Endothelial cell of umbilical vein (primary cell): ENCODE results near the gene MGST1.

Source experiments
- EZH2 ChIP-seq: IDR thresholded peaks from 2 replicates; pipeline ENCODE4 v1.6.1; 2012; ENCODE audit warnings: borderline replicate concordance, low read depth, mild to moderate bottlenecking, moderate library complexity, low read length, inconsistent platforms; ENCODE audit not compliant: severe bottlenecking
- POLR2A ChIP-seq: IDR thresholded peaks from 2 replicates; pipeline ENCODE4 v1.6.1; 2012; ENCODE audit warnings: low read depth, mild to moderate bottlenecking, control low read depth, low read length
- POLR2AphosphoS5 ChIP-seq: IDR thresholded peaks from 2 replicates; pipeline ENCODE4 v1.6.1; 2012; ENCODE audit warnings: low read depth, mild to moderate bottlenecking, control low read depth, low read length, moderate library complexity; ENCODE audit not compliant: insufficient read depth
- TF ChIP-seq, protein P1 (sequence below), 2 donors: IDR thresholded peaks; 1 replicate in 1 of 2; 2 replicates in 1 of 2; pipeline ENCODE4 v1.5.1; 2011; ENCODE audit warnings: low read length in 2 of 2, mild to moderate bottlenecking in 2 of 2, moderate library complexity in 2 of 2, control low read depth in 1 of 2, inconsistent platforms in 1 of 2, low read depth in 1 of 2; ENCODE audit not compliant: insufficient read depth in 1 of 2; ENCODE audit errors: extremely low read depth in 1 of 2
- TF ChIP-seq, protein P2 (sequence below): IDR thresholded peaks from 2 replicates; pipeline ENCODE4 v1.6.1; 2011; ENCODE audit not compliant: insufficient read depth, insufficient read length

DNA sequence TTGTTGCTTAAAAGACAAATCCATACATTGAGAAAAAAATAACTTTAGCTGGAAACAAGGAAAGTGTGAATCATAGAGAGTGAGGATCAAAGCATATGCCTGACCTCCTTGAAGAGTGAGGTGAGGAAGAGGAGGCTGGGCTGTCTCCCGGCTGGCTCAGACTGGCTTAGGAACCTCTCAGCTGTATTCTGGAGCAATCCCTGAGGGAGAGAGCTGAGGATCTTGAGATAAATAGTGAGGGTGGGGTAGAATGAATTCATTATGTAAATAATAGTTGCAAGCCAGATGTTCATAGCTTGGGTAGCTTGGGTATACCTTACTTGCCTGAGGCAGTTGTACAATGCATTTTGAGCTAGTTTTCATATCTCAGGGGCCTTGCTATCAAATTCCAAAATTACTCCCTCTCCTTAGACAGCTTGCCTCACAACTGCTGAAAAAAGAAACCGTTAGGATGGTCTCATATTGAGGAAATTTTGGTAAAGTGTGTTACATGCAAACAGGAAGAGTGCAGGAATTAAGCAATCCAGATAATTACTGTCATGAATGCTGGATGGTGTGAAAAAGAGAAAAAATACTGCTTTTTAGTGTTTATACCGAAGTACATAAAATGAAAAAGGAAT is 39.5 kb upstream of the MGST1 start:
- TF ChIP-seq, protein P1, sequence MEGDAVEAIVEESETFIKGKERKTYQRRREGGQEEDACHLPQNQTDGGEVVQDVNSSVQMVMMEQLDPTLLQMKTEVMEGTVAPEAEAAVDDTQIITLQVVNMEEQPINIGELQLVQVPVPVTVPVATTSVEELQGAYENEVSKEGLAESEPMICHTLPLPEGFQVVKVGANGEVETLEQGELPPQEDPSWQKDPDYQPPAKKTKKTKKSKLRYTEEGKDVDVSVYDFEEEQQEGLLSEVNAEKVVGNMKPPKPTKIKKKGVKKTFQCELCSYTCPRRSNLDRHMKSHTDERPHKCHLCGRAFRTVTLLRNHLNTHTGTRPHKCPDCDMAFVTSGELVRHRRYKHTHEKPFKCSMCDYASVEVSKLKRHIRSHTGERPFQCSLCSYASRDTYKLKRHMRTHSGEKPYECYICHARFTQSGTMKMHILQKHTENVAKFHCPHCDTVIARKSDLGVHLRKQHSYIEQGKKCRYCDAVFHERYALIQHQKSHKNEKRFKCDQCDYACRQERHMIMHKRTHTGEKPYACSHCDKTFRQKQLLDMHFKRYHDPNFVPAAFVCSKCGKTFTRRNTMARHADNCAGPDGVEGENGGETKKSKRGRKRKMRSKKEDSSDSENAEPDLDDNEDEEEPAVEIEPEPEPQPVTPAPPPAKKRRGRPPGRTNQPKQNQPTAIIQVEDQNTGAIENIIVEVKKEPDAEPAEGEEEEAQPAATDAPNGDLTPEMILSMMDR (IDR thresholded peaks at IDR 0.05; ENCODE audit: extremely low read depth in 1 of 2, insufficient read depth in 1 of 2, low read depth in 1 of 2, low read length in 2 of 2), result no peak
- TF ChIP-seq POLR2A, result no peak
- TF ChIP-seq EZH2, result no peak
- no peak for TF ChIP-seq POLR2AphosphoS5
- TF ChIP-seq, protein P2, sequence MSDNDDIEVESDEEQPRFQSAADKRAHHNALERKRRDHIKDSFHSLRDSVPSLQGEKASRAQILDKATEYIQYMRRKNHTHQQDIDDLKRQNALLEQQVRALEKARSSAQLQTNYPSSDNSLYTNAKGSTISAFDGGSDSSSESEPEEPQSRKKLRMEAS, result no peak
